Measurements from ENCODE around the gene NXPH4.
A peak's percentile ranks its signal among the peaks of the same experiment; 100 is the strongest.

Gene NXPH4

DNA sequence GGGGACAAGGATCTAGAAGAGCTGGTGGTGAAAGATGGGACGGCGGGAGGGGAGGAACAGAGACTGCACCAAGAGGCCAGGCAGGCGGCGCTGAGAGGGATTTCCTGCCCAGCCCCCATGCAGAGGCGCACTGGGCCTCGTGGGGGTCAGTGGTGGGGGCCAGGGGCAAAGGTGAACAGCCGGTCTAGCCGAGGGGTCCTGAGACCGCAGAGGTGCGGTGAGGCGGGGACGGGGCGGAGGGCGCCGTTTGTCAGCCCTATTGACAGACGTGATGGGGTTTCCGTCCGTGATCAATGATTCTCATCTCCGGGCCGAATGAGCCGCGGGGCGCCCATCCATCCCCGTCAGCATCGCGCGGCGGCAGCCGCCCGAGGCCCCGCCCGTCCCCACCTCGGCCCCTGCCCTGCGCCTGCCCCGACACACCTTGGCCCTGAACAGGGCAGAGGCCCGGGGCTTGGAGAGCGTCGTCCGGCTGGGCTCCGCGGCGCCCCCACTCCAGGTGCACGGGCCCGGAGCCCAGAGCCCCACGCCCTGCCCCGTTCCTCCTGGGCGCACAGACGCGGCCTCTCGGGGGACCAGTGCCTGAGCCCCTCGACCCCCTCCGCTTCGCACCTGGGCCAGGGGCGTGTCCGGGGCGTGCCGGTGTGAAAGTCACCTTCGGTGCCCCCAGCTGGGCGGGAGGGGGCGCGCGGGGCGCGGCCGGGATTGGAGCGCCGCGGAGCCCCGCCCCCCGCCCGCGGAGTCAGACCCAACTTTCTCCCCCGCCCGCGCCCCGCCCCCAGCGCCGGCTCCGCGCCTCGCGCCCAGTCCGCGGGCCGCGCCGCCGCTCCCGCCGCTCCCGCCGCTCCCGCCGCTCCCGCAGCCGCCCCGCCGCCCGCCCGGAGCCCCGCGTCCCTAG is at the start of gene NXPH4:
Gene NXPH4, plus strand, starts transcription at position 781 of the 898 bp plus-strand sequence. CDS start 176 bp downstream, outside the sequence.
- DNase-seq (ENCODE audit: low read depth), result no peak

DNA sequence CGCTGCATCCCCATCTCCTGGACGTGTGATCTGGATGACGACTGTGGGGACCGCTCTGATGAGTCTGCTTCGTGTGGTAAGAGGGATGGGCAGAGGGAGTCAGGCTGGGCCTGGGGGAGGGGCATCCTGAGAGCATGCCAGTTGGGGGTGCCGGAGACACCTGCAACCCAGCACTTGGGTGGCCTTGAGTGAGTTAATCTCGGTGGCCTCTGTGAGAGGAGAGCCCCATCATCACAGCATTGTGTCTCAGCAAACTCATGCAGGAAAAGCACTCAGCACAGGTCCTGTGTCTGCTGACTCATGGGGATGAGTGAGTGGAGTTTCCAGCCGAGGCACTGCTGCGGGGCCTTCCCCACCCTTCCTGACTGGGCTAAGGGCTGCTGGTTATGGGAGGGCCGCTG is 49.6 kb upstream of the NXPH4 start:
- DNase-seq (ENCODE audit: low read depth), result no peak

DNA sequence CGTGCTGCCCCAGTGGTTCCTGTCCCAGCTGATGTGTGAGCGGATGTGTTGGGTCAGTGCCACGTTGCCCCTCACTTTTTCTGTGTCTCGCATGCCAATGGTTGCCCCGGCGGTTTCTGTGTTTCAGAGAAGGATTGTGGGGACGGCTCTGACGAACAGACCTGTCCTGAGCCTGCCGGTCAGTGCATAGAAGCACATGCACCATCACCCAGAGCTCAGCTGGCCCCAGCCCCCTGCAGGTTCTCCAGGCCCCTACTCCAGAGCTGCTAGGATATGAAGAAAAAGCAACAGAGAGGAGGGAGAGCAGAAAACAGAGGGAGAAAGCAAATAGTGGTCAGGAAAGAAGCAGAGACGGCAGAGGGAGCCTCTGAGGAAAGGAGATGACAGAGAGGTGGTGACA is 48.5 kb upstream of the NXPH4 start:
- DNase-seq (ENCODE audit: low read depth), result no peak

GRCh38 chr12:57169046-57169795 is 47.4 kb upstream of the NXPH4 start:
- no peak for DNase-seq (ENCODE audit: low read depth)

DNA sequence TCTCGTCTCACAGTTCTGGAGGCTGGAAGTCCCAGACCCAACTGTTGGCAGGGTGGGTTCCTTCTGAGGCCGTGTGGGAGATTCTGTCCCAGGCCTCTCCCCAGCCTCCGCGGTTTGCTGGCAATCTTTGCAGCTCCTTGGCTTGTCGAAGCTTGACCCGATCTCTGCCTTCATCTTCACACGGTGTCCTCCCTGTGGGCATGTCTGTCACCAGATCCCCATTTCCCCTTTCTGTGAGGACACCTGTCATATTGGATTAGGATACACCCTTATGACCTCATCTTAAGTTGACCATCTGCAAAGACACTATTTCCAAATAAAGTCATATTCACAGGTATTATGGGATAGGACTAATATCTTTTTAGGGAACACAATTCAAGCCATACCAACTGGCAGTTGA is 46.6 kb upstream of the NXPH4 start:
- no peak for DNase-seq (ENCODE audit: low read depth)

GRCh38 chr12:57170408-57170807 is 46.2 kb upstream of the NXPH4 start:
- no peak for DNase-seq (ENCODE audit: low read depth)

GRCh38 chr12:57170927-57171326 is 45.7 kb upstream of the NXPH4 start:
- no peak for DNase-seq (ENCODE audit: low read depth)

DNA sequence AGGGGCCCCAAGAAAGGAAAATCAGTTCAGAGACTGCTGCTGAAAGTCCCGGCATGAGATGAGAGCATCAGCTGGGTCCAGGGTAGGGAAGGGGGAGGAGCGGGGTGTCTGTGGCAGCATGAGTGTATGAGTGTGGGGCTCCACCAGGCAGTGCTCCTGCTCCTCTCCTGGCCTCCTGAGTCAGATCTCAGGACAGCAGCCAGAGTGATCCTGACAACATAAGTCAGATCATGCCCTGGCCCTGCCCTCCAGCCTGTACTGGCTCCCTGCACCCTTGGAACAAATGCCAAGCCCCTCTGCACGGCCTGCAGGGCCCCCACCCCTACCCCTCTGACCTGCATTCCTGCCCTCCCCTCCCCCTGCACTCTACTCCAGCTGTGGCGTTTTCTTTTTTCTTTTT is 44.9 kb upstream of the NXPH4 start:
- no peak for DNase-seq (ENCODE audit: low read depth)

GRCh38 chr12:57173089-57173488 is 43.5 kb upstream of the NXPH4 start:
- no peak for DNase-seq (ENCODE audit: low read depth)

DNA sequence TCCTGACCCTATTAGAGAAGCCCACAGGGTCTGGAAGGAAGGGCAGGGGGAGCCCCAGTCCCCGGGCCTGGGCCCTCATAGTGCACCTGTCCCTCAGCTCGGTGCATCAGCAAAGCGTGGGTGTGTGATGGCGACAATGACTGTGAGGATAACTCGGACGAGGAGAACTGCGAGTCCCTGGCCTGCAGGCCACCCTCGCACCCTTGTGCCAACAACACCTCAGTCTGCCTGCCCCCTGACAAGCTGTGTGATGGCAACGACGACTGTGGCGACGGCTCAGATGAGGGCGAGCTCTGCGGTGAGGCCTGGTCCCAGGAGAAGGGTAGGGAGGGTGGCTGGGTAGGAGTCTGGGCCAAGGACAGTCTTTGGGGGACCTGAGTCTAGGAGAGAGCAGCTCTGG is 42.9 kb upstream of the NXPH4 start:
- no peak for DNase-seq (ENCODE audit: low read depth)

GRCh38 chr12:57175428-57176138 is 41.0 kb upstream of the NXPH4 start:
- DNase-seq (ENCODE audit: low read depth), result peak; percentile 52

DNA sequence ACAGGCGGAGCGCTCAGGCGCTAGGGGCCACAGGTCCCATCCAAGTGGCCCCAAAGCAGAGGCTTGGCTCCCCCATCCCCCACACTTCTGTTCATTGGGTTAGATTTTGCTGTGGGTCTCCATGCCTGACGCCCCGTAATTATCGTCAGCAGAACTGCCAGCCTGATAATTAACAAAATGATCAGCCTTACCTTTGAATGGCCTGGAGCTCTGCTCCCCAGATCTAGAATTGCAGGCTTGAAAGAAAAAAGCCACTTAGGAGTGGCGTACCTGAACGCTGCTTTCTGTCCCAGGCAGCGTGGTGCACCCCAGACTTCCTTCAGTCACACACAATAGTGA is 40.5 kb upstream of the NXPH4 start:
- DNase-seq (ENCODE audit: low read depth), result no peak

- no peak for DNase-seq (ENCODE audit: low read depth)
These were observed 39.7 kb upstream of the NXPH4 start for GRCh38 chr12:57176846-57177245.

GRCh38 chr12:57177354-57177753 is 39.2 kb upstream of the NXPH4 start:
- DNase-seq (ENCODE audit: low read depth), result no peak

- DNase-seq (ENCODE audit: low read depth), result no peak
These were observed 38.4 kb upstream of the NXPH4 start for GRCh38 chr12:57178213-57178612.

DNA sequence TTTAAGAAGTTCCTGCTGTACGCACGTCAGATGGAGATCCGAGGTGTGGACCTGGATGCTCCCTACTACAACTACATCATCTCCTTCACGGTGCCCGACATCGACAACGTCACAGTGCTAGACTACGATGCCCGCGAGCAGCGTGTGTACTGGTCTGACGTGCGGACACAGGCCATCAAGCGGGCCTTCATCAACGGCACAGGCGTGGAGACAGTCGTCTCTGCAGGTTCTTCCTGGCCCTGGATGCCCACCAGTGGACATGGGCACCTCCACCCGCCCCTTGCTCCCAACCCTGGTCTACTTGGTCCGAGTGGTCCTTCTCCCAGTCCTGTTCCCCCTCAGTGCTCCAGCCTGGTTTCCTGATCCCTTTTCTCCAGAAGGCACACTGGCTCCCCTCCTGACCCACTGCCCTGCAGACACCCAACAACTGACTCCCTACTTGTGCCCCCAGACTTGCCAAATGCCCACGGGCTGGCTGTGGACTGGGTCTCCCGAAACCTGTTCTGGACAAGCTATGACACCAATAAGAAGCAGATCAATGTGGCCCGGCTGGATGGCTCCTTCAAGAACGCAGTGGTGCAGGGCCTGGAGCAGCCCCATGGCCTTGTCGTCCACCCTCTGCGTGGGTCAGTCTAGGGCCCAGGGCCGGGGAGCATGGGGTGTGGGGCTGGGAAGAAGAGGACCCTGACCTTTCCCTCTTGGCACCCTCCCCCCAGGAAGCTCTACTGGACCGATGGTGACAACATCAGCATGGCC is 37.1 kb upstream of the NXPH4 start:
- DNase-seq (ENCODE audit: low read depth), result no peak

- no peak for DNase-seq (ENCODE audit: low read depth)
These were observed 36.1 kb upstream of the NXPH4 start for GRCh38 chr12:57180321-57180989.

GRCh38 chr12:57181072-57181471 is 35.5 kb upstream of the NXPH4 start:
- DNase-seq (ENCODE audit: low read depth), result no peak

GRCh38 chr12:57181561-57182155 is 34.9 kb upstream of the NXPH4 start:
- DNase-seq (ENCODE audit: low read depth), result no peak

- peak; percentile 30 for DNase-seq (ENCODE audit: low read depth)
These were observed 33.5 kb upstream of the NXPH4 start for GRCh38 chr12:57182918-57183575.

All from CMK (cell line).